Mononuclear cell (primary cell): Measurements from ENCODE around the gene SCGN. TPM values are rescaled to one million over a fixed set of nuclear protein-coding genes. Genes with fewer than 3 reads are reported as not detected.

Experiments used
- H3K27me3 ChIP-seq: 2 replicates; pipeline ENCODE4 v1.6.0; 2011; ENCODE audit warnings: low read length, control low read depth; ENCODE audit not compliant: insufficient read depth
- H3K4me1 ChIP-seq: 2 replicates; pipeline ENCODE4 v1.5.1; 2011; ENCODE audit warnings: mild to moderate bottlenecking, low read length, control low read depth; ENCODE audit not compliant: insufficient read depth
- H3K4me3 ChIP-seq: 2 replicates; pipeline ENCODE4 v1.5.1; 2011; ENCODE audit warnings: mild to moderate bottlenecking, low read length, moderate library complexity
- H3K9me3 ChIP-seq: 2 replicates; pipeline ENCODE4 v1.5.1; 2011; ENCODE audit warnings: low read depth, mild to moderate bottlenecking, control low read depth, low read length
- total RNA-seq: library from RNA; depleted of rRNA; stranded (reverse); fragments of >200 nt; gene quantifications from one replicate; pipeline ENCODE4 v1.2.3, GENCODE V29; 2012

SCGN gene, protein sequence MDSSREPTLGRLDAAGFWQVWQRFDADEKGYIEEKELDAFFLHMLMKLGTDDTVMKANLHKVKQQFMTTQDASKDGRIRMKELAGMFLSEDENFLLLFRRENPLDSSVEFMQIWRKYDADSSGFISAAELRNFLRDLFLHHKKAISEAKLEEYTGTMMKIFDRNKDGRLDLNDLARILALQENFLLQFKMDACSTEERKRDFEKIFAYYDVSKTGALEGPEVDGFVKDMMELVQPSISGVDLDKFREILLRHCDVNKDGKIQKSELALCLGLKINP
- total RNA-seq = not detected

DNA sequence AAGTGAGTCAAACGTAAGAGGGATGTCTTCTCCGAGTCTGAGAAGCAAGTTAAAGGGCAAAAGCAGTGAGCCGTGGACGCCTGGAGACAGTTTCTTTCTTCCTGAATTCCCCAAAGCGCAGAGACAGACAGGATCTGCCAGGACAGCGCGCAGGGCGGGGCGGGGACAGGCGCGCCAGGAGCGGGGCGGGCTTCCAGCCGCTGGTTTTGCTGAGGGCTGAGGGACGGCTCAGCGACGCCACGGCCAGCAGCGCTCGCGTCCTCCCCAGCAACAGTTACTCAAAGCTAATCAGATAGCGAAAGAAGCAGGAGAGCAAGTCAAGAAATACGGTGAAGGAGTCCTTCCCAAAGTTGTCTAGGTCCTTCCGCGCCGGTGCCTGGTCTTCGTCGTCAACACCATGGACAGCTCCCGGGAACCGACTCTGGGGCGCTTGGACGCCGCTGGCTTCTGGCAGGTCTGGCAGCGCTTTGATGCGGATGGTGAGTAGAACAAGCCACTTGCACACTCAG lies at the start of gene SCGN:
SCGN (plus strand) TSS at position 209 of the 509 bp plus-strand sequence; CDS start at position 398, 189 bp downstream.
- no peaks in the 10 kb centered on the region for H3K4me1 ChIP-seq
- no peaks in the 10 kb centered on the region for H3K9me3 ChIP-seq
- H3K4me3 ChIP-seq = no peak within 1 kb of the TSS
- H3K27me3 ChIP-seq = peaks cover 62% of the 10 kb centered on the region

DNA sequence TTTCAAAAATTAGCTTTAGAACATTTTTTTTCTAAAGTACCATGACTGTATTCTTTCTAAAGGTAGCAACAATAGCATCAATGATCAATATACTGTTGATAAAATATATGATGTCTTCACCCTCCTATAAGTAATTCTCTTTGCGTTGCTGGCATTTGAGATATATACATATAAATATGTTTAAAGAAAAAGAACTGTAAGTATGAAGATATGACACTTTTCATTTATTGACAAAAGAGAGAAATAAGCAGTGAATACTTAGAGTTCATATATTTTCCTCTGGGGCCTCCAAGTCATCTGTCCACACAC lies 49.4 kb upstream of the SCGN start:
- Histone ChIP-seq H3K4me3 (no peak overlapping the region), H3K9me3 (no peaks in the 10 kb centered on the region), H3K27me3 (no peaks in the 10 kb centered on the region), H3K4me1 (no peaks in the 10 kb centered on the region)

DNA sequence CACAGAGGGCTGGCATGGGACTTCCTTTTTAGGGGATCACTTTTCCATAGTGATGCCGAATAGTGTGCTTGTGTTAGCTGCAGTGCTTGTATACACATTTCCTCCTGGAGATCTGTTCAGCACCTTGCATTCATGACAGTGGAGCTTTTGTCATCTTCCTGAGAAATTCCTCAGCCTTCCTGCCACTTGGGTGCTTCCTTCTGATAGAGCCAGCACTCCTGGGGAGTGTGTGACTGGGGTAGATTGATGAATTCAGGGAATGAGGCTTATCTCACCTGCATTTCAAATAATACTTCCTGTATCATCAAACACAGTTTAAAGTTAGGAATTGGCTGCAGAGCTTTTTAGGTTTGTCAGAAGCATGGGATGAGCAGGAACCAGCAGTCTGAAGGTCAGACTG lies 48.8 kb upstream of the SCGN start:
- Histone ChIP-seq H3K4me3 (no peak overlapping the region), H3K27me3 (no peaks in the 10 kb centered on the region), H3K4me1 (no peaks in the 10 kb centered on the region), H3K9me3 (no peaks in the 10 kb centered on the region)

DNA sequence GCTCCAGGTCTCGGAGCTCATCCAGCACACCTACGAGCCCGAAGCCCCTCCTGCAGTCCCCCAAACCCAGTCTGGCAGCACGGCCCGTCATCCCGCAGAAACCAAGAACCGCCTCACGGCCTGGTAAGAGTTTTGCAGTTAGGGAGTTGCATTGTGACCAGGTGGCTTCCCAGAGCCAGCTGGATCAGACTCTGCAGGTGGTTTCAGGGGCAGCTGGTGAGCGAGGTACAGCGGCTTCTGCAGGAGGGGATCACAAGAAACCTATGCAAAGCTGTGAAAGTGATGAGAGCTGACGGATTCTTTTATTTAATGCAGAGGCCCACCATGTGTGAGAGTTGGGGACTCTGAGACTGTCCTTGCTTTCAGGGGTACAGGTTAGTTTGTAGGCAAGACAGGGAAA lies 45.9 kb upstream of the SCGN start:
- Histone ChIP-seq H3K4me3 (no peak overlapping the region), H3K27me3 (no peaks in the 10 kb centered on the region), H3K9me3 (no peaks in the 10 kb centered on the region), H3K4me1 (no peaks in the 10 kb centered on the region)

DNA sequence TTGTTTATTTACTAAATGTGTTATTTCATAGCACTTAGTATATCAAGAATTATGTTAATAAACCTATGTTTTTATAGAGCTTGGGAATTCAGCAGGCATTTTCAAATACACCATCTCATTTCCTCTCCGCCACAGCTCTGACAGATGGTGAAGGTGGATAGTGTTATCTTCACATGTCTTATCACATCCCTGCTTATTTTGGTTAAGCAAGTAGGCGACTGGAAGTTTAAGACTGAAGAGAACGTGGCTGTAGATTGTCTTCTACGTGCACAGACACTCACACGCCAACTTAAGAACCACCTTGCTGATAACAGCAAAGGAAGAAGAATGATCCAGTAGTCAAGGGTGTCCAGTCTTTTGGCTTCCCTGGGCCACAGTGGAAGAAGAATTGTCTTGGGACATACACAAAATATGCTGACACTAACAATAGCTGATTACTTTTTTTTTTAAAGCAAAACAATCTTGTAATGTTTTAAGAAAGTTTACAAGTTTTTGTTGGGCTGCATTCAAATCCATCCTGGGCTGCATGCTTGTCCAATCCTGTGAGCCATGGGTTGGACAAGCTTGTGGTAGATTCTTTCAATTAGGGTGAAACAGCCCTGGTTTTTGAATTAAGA lies 43.3 kb upstream of the SCGN start:
- Histone ChIP-seq H3K4me3 (no peak overlapping the region), H3K27me3 (no peaks in the 10 kb centered on the region), H3K9me3 (no peaks in the 10 kb centered on the region), H3K4me1 (no peaks in the 10 kb centered on the region)

DNA sequence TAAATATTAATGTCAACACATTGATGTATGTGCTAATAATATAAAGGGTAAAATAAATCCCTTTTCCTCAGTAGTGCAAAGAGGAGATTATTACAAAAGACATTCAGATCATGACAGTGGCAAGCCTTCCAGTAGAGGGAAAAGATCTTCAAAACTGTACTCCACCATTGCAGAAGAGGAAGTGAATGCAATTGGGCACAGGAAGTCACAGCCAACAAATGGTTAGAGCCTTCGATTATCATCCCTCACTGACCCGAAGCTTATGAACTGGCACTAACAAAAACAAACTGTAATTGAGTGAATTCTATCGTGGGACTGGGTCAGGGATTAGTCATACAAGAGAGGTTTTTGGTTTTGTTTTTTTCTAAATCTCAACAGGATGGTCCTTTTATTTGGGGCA lies 39.3 kb upstream of the SCGN start:
- Histone ChIP-seq H3K4me1 (no peaks in the 10 kb centered on the region), H3K9me3 (no peaks in the 10 kb centered on the region), H3K27me3 (no peaks in the 10 kb centered on the region), H3K4me3 (no peak overlapping the region)

DNA sequence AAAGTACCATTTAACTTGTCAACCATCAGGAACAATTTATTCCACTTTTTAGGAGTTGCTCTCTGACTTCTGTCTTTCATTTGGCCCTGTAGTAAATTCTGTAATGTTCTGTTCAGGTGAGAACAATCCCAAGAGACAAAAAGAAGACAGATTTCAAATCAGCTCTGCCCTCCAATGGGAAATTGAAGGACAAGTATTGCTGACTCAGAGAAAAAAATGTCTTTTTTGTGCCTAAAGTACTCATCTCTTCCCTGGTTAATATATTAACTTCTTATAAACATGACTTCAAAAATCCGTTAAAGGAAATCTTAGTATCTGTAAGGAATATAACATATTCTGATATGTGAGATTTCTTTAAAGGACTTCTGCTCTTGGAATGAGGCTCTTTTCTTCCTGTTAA lies 38.6 kb upstream of the SCGN start:
- Histone ChIP-seq H3K27me3 (no peaks in the 10 kb centered on the region), H3K9me3 (no peaks in the 10 kb centered on the region), H3K4me1 (no peaks in the 10 kb centered on the region), H3K4me3 (no peak overlapping the region)

DNA sequence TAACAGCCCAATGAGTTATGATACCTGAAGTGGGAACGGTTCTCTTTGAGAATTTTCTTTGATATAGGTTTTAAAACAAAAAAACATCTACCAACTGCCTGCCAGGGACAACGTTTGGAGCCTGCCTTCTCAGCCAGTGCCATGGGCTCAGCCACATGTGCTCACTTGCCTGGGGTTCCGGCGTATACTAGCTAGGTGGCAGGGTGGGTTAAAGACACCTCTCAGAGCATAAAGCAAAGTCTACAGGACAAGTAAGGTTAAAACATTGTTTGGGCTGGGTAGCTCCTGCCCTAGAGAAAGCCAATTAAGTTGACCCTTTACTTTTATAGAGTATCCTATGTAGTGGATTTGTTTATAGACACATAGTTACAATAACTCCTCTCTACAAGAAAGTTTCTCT lies 38.0 kb upstream of the SCGN start:
- Histone ChIP-seq H3K27me3 (no peaks in the 10 kb centered on the region), H3K4me1 (no peaks in the 10 kb centered on the region), H3K4me3 (no peak overlapping the region), H3K9me3 (no peaks in the 10 kb centered on the region)

DNA sequence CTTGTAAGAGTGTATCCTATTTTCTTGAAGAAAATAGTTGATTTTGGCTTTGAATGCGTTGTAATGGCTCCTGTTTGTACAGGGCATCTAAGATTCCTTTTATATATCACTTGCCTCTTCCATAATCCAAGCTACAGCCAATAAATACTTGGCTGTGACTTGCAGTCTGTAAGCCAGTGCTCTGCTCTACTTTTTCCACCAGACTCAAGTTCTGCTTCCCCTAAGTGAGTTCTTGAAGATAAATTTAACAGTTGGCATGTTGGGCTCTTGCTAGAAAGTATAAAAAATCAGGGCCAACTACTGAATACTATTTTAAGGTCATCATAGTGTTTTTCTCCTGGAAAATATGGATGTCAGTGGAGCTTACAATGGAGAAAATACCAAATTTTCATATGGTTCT lies 36.5 kb upstream of the SCGN start:
- Histone ChIP-seq H3K4me1 (no peaks in the 10 kb centered on the region), H3K27me3 (no peaks in the 10 kb centered on the region), H3K4me3 (no peak overlapping the region), H3K9me3 (no peaks in the 10 kb centered on the region)

DNA sequence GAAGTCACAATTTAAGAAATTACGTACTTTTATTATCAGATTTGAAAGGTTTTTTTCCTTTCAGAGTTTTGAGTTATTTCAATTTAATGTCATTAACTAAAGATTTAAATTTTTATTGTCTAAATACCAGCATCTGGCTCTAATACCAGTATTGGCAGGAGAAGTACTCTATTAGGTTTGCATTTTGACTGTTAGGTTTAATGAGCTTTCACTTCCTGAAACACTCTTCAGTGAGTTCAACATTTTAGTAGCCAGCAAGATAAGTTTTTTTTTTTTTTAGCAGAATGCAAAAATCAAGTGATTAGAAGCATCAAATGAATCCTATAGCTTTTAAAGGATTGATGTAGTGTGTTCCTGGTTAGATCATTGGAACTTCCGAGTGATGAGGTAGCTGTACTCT lies 34.0 kb upstream of the SCGN start:
- H3K9me3 ChIP-seq = no peaks in the 10 kb centered on the region
- no peaks in the 10 kb centered on the region for H3K27me3 ChIP-seq
- no peak overlapping the region for H3K4me3 ChIP-seq
- no peaks in the 10 kb centered on the region for H3K4me1 ChIP-seq

DNA sequence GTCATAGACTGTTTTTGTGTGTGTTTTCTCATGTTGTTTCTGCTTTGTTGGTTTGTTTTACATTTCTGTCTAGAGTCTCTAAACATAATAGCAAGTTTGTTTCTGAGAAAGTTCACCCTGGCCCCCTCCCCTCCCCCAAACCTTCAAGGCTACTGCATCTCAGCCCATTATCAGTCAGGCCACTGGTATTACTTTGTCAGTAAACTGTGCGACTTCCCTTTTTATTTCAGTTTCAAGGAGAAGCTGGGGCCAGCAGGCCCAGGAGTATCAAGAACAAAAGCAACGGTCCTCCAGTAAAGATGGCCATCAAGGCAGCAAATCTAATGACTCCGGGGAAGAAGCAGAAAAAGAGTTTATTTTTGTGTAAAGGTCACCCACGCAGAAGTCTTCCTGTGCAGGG lies 32.8 kb upstream of the SCGN start:
- Histone ChIP-seq H3K9me3 (no peaks in the 10 kb centered on the region), H3K27me3 (no peaks in the 10 kb centered on the region), H3K4me3 (no peak overlapping the region), H3K4me1 (no peaks in the 10 kb centered on the region)

DNA sequence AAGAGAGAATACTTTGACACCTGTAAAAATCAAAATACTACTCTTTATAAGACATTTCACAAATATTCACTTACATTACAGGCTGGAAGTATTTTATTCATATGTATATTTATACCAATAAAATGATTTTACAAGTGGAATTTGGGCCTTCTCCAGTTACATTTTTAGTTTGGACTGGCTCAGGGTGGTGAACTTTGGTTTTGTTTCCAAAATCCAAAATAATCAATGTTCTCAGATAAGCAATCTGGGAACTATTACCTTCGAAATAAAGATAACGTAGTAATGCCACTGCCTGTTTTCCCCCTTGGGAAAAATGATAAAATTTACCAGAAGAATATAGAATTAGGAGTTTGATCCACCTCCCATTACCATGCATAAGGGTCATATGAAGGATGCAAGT lies 31.6 kb upstream of the SCGN start:
- H3K4me1 ChIP-seq = no peaks in the 10 kb centered on the region

DNA sequence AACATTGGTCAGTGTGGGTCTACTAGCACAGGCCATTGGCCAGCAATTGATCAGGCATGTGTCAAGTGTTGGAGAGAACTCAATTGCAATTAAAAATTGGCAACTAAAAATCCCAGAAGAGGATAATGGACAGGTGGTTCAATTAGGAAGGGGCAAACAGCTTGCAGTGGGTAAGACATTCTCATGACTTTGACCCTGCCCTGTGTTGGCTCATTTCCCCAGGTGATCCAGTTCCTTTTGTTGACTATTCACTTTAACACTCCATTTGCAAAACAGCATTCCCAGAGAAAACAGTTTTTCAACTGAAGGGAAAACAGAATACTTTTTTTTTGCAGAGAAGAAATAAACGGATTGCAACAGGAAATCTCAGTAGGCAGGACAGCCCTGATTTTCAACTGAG lies 28.9 kb upstream of the SCGN start:
- H3K4me3 ChIP-seq = no peak overlapping the region
- no peaks in the 10 kb centered on the region for H3K27me3 ChIP-seq
- no peaks in the 10 kb centered on the region for H3K4me1 ChIP-seq
- H3K9me3 ChIP-seq = no peaks in the 10 kb centered on the region

More for the DNA sequence above, 31.6 kb upstream of the SCGN start:
- Histone ChIP-seq H3K27me3 (no peaks in the 10 kb centered on the region), H3K4me3 (no peak overlapping the region), H3K9me3 (no peaks in the 10 kb centered on the region)

DNA sequence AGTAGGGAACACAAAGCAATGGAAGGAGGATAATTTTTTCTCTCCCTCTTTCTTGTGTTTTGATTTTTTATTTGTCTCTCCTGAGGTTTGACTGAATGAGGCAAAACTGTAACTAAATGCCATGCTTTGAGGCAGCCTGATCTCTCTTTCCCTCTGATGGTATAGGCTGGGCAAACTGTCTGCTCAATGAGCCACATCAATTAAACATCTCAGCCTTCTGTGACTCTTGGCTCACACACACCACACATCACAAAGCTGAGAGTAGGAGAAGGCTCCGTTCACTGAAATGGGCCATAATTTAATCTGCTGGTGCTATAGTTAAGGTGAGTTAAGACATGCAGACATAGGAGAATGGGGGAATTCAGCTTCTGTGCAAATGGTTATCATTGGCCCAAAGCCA lies 28.1 kb upstream of the SCGN start:
- H3K27me3 ChIP-seq = peaks cover under 1% of the 10 kb centered on the region
- no peaks in the 10 kb centered on the region for H3K9me3 ChIP-seq
- H3K4me1 ChIP-seq = no peaks in the 10 kb centered on the region
- no peak overlapping the region for H3K4me3 ChIP-seq

DNA sequence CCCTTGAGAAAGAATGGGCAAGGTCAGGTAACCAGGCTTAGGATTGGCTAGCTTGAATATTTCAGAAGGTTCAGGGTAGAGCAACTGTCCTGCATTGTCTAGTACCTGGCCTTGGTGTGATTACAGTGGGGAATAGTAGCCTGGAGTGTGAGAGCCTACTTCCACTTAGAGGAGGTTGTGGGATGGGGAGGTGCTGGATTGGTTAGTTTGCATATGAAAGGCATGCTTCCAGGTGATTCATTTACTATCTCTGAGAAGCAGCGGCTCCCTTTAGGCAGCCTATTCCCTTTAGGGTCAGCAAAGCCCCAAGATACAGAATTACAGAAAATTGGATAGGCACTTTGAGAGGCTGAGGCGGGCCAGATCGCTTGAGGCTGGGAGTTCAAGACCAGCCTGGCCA lies 25.0 kb upstream of the SCGN start:
- Histone ChIP-seq H3K27me3 (peaks cover 3% of the 10 kb centered on the region), H3K9me3 (no peaks in the 10 kb centered on the region), H3K4me1 (no peaks in the 10 kb centered on the region), H3K4me3 (no peak overlapping the region)
